AG10803 (cell line): Measurements from ENCODE around the gene ARL3.

Source experiments
- DNase-seq: peaks from one replicate; pipeline ENCODE4 v3.0.0; 2010; ENCODE audit warnings: low read depth
- H3K4me3 ChIP-seq: 2 replicates; pipeline ENCODE4 v1.5.1; 2011; ENCODE audit warnings: mild to moderate bottlenecking, low read length, control low read depth
- TF ChIP-seq, protein P1 (sequence below): conservative IDR thresholded peaks from 2 replicates; pipeline ENCODE4 v1.5.1; 2011; ENCODE audit warnings: mild to moderate bottlenecking, low read length, control low read depth, inconsistent platforms

ARL3 gene

GRCh38 chr10:102677331-102678067 lies 36.7 kb downstream of the ARL3 start:
- no peak for DNase-seq
- H3K4me3 ChIP-seq, result no peak overlapping the region

GRCh38 chr10:102676534-102677315 lies 37.5 kb downstream of the ARL3 start:
- DNase-seq, result no peak
- H3K4me3 ChIP-seq, result peak overlapping the region; percentile 31; the same call in 1 of the 2 replicates

More at GRCh38 chr10:102677331-102678067, 36.7 kb downstream of the ARL3 start:
- TF ChIP-seq, protein P1, sequence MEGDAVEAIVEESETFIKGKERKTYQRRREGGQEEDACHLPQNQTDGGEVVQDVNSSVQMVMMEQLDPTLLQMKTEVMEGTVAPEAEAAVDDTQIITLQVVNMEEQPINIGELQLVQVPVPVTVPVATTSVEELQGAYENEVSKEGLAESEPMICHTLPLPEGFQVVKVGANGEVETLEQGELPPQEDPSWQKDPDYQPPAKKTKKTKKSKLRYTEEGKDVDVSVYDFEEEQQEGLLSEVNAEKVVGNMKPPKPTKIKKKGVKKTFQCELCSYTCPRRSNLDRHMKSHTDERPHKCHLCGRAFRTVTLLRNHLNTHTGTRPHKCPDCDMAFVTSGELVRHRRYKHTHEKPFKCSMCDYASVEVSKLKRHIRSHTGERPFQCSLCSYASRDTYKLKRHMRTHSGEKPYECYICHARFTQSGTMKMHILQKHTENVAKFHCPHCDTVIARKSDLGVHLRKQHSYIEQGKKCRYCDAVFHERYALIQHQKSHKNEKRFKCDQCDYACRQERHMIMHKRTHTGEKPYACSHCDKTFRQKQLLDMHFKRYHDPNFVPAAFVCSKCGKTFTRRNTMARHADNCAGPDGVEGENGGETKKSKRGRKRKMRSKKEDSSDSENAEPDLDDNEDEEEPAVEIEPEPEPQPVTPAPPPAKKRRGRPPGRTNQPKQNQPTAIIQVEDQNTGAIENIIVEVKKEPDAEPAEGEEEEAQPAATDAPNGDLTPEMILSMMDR, result no peak

GRCh38 chr10:102675666-102676533 lies 38.3 kb downstream of the ARL3 start:
- TF ChIP-seq, protein P1, result no peak
- DNase-seq, result peak; percentile 96
- H3K4me3 ChIP-seq, result peak overlapping the region; percentile 27

More at GRCh38 chr10:102676534-102677315, 37.5 kb downstream of the ARL3 start:
- TF ChIP-seq, protein P1, result no peak

DNA sequence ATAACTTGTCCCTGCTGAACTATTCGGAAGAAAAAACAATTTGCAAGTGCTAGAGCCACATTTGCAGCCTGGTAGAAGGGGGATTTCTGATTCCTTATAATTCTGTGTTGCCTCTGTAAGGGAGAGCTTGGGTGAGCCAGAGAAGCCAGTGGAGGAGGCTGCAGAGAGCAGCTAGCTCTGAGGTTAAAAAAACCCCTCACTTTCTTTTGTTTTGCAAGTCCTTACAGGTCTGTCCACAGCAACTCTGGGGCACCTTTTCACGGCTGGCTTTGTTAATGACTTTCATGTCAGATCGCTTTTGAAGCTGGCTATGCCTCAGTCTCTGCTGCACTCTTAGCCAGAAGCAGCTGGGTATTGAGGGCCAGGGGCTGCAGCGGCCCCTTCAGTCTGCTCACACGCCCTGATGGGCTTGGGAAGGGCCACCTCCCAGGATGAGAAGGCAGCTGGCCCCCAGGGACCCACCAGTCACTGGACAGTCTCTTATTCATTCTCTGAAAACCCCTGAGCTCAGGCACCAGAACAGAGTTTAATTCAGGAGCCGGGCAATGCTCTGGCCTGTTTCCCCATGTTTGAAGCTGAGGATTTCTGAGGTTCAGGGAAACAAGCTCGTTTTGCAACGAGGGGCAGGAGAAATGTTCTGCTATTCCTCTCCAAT lies 39.1 kb downstream of the ARL3 start:
- DNase-seq, result no peak
- H3K4me3 ChIP-seq, result peak overlapping the region; percentile 27; the same call in 1 of the 2 replicates
- TF ChIP-seq, protein P1, result no peak

- TF ChIP-seq, protein P1, result no peak
- no peak overlapping the region for H3K4me3 ChIP-seq
- no peak for DNase-seq
Observed at GRCh38 chr10:102674566-102674965, 39.6 kb downstream of the ARL3 start.

DNA sequence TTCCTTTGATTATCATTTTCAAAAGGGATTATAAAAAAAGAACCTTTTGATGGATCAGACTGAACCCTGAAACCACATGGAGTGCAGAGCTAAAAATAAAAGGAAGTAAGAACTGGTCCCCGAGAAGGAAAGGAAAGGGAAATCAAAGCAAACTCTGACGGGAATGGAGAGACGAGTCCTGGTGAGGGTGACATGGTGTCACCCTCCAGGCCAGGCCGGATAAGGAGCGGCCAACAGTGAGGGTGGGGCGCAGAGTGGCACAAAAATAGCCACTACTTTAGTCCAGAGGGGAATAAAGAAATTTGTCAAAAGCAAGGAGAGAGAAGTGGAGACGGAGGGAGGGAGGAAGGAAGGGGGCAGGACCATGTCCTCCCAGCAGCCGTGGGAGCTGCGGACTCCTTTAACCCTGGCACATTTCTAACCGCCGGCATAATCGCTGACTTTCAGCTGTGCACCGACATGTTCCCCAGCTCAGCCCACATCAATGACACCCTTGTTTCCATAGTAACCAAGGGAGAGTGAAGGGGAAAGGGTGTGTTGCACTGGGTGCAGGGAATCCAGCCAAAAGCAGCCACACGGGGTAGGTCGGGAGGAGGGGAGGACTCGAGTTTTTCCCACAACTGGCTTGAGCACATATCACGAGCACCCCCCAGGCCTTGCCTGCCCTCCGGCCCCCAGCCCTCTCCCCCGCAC lies 40.2 kb downstream of the ARL3 start:
- TF ChIP-seq, protein P1, result no peak
- DNase-seq, result peak; percentile 68
- H3K4me3 ChIP-seq, result peak overlapping the region; percentile 41
